DMS153 treated with DMSO at 0.1 percent for 48 hours (cell line): ENCODE data around the gene SH2D5.
A peak's percentile ranks its signal among the peaks of the same experiment; 100 is the strongest.

ENCODE experiments used
- DNase-seq: peaks from one replicate; lab custom pipeline; 2025; ENCODE audit not compliant: unreplicated experiment; lab: John Stamatoyannopoulos, UW

Gene SH2D5

DNA sequence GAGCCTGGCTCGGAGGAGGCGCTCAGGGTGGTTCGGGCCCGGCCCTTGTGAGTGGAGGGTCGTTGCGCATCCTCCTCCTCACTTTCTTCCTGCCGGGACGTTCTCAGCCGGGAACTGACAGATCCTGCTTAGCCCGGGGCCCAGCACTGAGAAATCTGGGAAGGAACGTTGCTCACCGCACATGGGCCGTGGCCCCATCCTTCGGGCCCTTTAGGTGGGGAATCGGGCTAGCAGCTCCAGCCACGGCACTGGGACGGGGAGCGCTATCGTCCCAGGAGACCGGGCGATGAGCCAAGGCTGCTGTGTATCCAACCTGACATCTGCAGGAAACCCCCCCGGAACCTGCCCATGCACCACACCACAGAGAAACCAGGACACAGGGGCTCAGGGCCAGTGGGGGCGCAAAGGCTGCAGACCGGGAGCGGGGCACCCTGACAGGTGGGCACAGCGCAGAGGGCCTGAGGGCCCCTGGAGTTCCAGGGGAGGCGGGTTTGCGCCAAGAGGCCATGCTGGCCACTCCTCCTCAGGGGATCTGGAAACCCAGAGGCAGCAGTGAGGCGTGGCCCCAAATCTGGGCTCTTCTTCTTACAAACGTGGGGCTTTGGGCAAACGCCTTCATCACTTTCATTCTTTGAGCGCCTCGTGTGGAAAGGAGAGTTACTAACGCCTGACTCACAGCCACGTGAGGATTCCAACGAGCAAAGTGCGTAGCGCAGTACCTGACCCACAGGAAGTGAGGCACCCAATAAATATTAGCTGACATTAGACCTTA lies at the start of gene SH2D5:
SH2D5 (minus strand) TSS at position 116 of the 772 bp plus-strand sequence. CDS start 4,659 bp downstream, outside the sequence.
- peak; percentile 72 for DNase-seq

GRCh38 chr1:20775700-20776099 lies 43.2 kb upstream of the SH2D5 start:
- no peak for DNase-seq

DNA sequence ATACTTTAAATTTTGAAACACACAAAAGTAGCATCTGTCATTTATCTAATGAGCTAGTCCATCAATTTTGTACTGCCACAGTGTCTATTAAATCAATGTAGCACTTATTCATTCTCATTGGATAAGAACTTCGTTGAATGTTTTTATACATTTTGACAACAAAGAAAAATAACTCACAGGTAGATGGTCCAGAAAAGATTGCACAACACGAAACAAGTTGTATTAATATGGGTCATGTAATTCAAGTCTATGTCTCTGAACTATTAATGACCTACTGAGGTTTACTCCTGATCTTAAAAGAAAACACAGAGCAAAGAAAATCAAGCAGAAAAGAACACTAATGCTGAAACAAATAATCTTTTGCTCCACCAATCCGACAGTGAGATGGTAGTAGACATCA lies 39.3 kb upstream of the SH2D5 start:
- DNase-seq = no peak

DNA sequence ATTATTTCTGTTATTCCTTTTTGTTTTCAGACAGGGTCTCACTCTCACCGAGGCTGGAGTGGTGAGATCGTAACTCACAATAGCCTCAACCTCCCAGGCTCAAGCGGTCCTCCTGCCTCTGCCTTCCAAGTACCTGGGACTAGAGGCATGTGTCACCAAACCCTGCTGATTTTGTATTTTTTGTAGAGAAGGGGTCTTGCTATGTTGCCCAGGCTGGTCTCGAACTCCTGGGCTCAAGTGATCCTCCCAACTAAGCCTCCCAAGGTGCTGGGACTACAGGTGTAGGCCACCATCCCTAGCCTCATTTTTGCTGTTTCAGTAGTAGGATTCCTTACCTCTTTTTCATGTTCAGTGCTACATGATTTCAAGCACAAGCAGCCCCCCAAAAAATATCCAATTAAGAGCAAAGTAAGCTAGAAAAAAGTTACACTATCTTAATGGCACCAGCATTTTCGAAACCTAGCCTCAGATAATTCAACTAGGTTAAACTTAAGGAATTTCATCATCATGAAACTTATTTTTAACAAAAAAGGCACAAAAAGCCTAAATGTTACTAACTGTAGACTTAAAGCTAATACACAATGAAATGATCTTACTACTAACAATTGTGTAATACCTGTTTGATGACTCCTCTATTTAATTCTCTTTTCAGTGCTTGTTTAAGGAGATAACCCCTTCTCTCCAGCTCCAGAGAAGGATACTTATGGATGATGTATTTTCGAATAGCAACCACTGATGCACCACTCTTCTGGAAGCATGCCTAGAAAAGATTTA lies 38.0 kb upstream of the SH2D5 start:
- DNase-seq = no peak

DNA sequence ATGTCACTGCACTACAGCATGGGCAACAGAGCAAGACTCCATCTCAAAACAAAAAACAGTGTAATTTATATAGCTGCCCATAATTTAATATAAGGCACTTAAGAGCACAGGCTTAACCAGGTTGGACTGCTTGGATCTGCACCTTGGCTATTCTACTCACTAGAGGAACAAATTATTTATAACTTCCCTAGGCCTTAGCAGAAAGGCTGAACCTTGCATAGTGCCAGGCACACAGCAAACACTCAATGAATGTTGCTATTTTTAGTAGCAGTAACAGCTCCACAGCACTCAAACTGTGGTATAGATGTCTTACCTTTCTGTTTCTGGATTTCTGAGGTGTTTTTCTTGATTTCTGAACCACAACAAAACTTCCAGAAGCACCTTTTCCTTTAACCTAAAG lies 34.8 kb upstream of the SH2D5 start:
- no peak for DNase-seq

GRCh38 chr1:20763417-20763816 lies 30.9 kb upstream of the SH2D5 start:
- no peak for DNase-seq

DNA sequence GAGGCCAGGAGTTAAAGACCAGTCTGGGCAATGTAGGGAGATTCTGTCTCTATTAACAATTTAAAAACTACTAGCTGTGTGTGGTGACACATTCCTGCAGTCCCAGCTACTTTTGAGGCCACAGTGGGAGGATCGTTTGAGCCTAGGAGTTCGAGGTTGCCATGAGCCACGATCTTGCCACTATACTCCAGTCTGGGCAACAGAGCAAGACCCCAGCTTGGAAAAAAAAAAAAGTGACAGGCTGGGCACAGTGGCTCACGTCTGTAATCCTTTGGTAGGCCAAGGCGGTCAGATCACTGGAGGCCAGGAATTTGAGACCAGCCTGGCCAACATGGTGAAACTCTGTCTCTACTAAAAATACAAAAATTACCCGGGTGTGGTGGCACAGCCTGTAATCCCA lies 27.8 kb upstream of the SH2D5 start:
- DNase-seq = no peak

DNA sequence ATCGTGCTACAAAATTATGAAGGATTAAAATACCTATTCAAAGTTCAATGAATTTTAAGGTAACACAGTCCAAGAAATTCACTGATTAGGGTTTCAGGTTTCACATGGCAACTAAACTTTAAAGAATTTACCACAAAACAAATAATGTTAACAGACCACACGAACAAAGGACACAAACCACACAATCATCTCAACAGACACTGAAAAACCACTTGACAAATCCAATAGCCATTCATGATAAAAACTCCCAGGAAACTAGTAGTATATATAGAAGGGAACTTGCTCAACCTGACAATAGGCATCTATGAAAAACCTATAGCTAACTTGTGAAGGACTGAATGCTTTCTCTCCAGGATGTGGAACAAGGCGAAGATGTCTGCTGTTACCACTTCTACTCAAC lies 21.1 kb upstream of the SH2D5 start:
- DNase-seq = no peak

- DNase-seq = no peak
Measured at GRCh38 chr1:20751462-20751990, 19.0 kb upstream of the SH2D5 start.

GRCh38 chr1:20742671-20743070 lies 10.2 kb upstream of the SH2D5 start:
- no peak for DNase-seq

DNA sequence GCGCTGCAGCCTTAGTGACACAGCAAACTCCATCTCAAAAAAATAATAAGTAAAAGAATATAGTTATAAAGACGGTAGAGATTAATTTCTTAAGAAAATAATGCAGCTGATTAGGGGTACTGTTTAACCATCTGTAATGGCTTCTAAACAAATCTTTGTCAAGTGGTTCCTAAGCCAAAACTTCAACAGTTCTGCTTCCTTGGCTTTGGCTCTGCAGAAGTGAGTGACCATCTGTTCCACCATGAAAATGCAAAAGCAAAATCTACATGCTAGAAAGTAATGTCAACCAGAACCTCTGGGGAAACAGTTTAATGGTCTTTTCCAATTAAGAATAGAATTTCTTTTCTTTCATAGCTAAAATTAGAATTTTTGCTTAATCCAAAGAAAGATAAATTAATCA lies 8.3 kb upstream of the SH2D5 start:
- no peak for DNase-seq

- no peak for DNase-seq
Measured at GRCh38 chr1:20739225-20739624, 6.7 kb upstream of the SH2D5 start.

GRCh38 chr1:20735581-20736111 lies 3.1 kb upstream of the SH2D5 start:
- no peak for DNase-seq

DNA sequence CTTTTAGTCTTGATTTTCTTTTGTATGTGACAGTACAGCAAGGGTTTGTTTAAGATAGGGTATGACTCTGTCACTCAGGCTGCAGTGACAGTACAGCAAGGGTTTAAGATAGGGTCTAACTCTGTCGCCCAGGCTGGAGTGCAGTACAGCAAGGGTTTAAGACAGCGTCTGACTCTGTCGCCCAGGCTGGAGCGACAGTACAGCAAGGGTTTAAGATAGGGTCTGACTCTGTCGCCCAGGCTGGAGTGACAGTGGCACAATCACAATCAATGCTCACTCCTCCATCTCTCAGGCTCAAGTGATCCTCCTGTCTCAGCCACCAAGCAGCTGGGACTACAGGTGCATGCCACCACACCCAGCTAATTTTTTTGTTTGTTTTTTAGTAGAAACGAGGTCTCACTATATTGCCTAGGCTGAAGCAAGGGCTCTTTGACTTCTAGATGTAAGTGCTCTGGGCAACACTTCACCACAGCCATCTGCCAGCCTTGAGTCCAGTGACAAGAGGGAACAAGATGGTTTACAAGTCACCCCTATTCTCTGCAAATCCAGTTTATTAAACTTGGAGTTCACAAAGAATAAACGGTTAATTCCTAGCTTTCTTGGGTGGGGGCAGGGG lies 965 bp upstream of the SH2D5 start:
- DNase-seq = no peak

GRCh38 chr1:20732071-20732587 lies 374 bp downstream of the SH2D5 start:
- no peak for DNase-seq

- DNase-seq = no peak
Measured at GRCh38 chr1:20731057-20731991, 1.2 kb downstream of the SH2D5 start.

DNA sequence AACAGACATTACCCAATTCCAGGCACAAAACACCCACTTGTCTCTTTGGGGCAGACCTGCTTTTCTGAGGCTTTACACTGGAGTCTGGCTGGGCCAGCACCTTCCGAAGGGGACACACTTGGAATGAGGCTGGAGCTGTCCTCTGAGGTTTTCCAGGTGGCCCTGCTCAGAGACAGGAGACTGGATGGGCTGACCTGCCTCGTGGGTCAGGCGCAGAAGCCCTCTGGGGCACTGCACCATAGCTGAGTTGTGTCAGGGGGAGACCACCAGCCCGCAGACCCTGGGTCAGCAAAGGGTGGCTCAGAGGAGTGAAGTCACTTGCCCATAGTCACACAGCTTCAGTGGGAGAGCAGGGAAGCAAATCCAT lies 1.8 kb downstream of the SH2D5 start:
- DNase-seq = no peak

DNA sequence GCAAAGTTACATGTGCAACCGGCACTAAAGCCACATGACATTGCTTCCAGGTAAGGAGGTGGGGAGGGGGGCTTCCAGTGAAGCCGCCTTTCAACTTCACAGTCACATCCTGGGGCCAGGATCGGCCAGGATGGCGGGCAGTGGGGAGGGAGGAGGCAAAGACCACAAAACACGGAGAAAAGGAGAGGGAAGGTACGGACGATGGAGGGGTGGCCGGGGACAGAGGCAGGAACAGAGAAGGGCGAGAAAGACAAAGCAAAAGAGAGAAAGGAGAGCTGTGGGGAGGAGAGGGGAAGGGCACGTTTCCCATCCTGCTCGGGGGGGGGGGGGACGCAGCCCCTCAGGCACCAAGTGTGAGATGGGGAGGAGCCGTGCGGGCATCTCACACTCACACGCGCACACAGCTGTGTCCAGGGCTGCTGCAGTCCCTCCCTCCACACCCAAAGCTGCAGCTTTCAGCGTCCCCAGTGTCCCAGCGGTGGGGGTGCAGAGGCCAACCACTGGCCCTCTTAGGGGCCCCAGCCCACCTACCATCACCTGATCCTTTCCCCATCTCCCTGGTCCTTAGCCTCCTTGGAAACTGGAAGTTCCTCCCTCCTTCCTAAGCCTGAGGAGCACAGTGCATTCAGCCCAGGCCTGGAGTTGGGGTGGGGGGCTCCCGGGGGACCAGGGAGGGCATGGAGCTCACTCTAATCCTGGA lies 2.4 kb downstream of the SH2D5 start:
- DNase-seq = no peak

DNA sequence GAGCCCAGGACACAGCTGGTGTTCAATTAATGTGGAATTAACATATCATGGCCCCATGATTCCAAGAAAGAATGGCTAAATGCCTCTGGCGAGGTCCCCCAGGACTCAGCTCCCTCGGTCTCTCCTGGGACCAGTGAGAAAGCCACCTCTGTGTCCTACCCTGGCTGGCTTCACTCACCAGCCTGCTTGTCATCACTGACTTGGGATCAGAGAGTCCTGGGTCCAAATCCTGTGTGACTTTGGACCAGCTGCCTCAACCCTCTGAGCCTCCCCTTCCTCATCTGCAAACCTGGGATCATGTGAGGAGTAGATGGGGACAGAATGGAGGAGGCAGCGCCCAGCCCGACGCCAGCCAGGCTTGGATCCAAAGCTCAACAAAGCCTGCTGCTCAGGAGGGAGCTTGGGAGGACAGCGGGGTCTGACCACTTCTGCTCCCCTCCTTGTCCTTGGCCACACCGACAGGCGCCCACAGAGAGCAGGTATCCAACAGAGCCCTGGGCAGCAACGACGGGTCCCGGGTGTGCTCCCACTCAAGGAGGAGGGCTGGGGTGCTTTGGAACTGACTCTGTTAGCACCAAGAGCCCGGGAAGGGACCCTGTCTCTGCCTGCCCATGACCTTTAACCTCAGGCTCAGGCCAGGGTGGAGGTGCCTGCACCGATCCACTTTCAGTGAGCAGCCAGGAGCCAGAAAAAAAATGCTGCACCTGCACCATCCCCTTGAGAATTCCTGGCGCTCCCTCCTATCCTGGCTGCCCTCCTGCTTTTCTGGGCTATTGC lies 3.2 kb downstream of the SH2D5 start:
- DNase-seq = no peak
